Stimulated activated CD4-positive, alpha-beta T cell treated with anti-CD3 and anti-CD28 coated beads, TNF-alpha, amount 100 ng/mL, for 48 hours (primary cell): ENCODE measurements around the gene CPPED1.
A peak's percentile ranks its signal among the peaks of the same experiment; 100 is the strongest.
"Not testable (repeated sequence)": the region's sequence is repeated elsewhere in the genome, so short reads cannot be mapped to it uniquely, and the experiment has no call there.

ENCODE experiments used
- DNase-seq, 3 donors: peaks; one replicate each; pipeline ENCODE4 v3.0.0-alpha.2; 2020; ENCODE audit warnings: low read depth in 3 of 3

Gene CPPED1

GRCh38 chr16:12802048-12802447 is 1.6 kb downstream of the CPPED1 start:
- no peak for DNase-seq

- DNase-seq, result no peak
Observed at GRCh38 chr16:12801511-12802042, 2.1 kb downstream of the CPPED1 start.

- no peak for DNase-seq
Observed at GRCh38 chr16:12800817-12801216, 2.9 kb downstream of the CPPED1 start.

- DNase-seq, result not testable (repeated sequence)
Observed at GRCh38 chr16:12799996-12800395, 3.7 kb downstream of the CPPED1 start.

- DNase-seq, result no peak
Observed at GRCh38 chr16:12798846-12799245, 4.8 kb downstream of the CPPED1 start.

GRCh38 chr16:12798171-12798570 is 5.5 kb downstream of the CPPED1 start:
- DNase-seq, result no peak

GRCh38 chr16:12796498-12796897 is 7.2 kb downstream of the CPPED1 start:
- no peak for DNase-seq

GRCh38 chr16:12794486-12795387 is 8.9 kb downstream of the CPPED1 start:
- DNase-seq, result no peak

- no peak for DNase-seq
Observed at GRCh38 chr16:12793865-12794240, 9.8 kb downstream of the CPPED1 start.

GRCh38 chr16:12793120-12793864 is 10.4 kb downstream of the CPPED1 start:
- DNase-seq, result no peak

- DNase-seq, result not testable (repeated sequence)
Observed at GRCh38 chr16:12792528-12792927, 11.2 kb downstream of the CPPED1 start.

GRCh38 chr16:12791340-12791739 is 12.3 kb downstream of the CPPED1 start:
- no peak for DNase-seq

GRCh38 chr16:12788758-12789157 is 14.9 kb downstream of the CPPED1 start:
- no peak for DNase-seq

- no peak for DNase-seq
Observed at GRCh38 chr16:12786081-12786480, 17.6 kb downstream of the CPPED1 start.

- no peak for DNase-seq
Observed at GRCh38 chr16:12784076-12784475, 19.6 kb downstream of the CPPED1 start.

GRCh38 chr16:12781777-12782176 is 21.9 kb downstream of the CPPED1 start:
- peak in 1 of 3 donors; percentile 20 for DNase-seq

GRCh38 chr16:12780467-12780866 is 23.2 kb downstream of the CPPED1 start:
- DNase-seq, result no peak

GRCh38 chr16:12778726-12779125 is 25.0 kb downstream of the CPPED1 start:
- DNase-seq, result no peak

GRCh38 chr16:12775656-12776236 is 27.9 kb downstream of the CPPED1 start:
- no peak for DNase-seq

GRCh38 chr16:12773221-12773620 is 30.5 kb downstream of the CPPED1 start:
- no peak for DNase-seq

- no peak for DNase-seq
Observed at GRCh38 chr16:12771341-12771798, 32.3 kb downstream of the CPPED1 start.

- no peak for DNase-seq
Observed at GRCh38 chr16:12769525-12769924, 34.2 kb downstream of the CPPED1 start.
